H9 (cell line): ENCODE measurements around the gene DNASE1L3. TPM values are rescaled to one million over a fixed set of nuclear protein-coding genes. Genes with fewer than 3 reads are reported as not detected.

ENCODE experiments used
- DNase-seq: peaks from one replicate; pipeline ENCODE4 v3.0.0-alpha.2; 2017
- H2AFZ ChIP-seq: one replicate; pipeline ENCODE4 v1.6.1; 2013; ENCODE audit warnings: mild to moderate bottlenecking, low read length, control low read depth, moderate library complexity
- H2AK5ac ChIP-seq: 2 replicates; pipeline ENCODE4 v1.6.1; 2013; ENCODE audit warnings: low read length, control low read depth, mixed read lengths; ENCODE audit not compliant: insufficient read length
- H2BK120ac ChIP-seq: one replicate; pipeline ENCODE4 v1.6.1; 2013; ENCODE audit warnings: low read depth, mild to moderate bottlenecking, low read length, control low read depth, inconsistent platforms; ENCODE audit not compliant: poor library complexity, severe bottlenecking
- H2BK12ac ChIP-seq: 2 replicates; pipeline ENCODE4 v1.6.1; 2013; ENCODE audit warnings: low read length, control low read depth, mixed read lengths, low read depth; ENCODE audit not compliant: insufficient read length
- H2BK15ac ChIP-seq: 2 replicates; pipeline ENCODE4 v1.6.1; 2013; ENCODE audit warnings: low read depth, low read length, control low read depth
- H2BK20ac ChIP-seq: one replicate; pipeline ENCODE4 v1.6.1; 2013; ENCODE audit warnings: low read depth, mild to moderate bottlenecking, low read length, control low read depth, inconsistent platforms; ENCODE audit not compliant: poor library complexity, severe bottlenecking
- H2BK5ac ChIP-seq: 2 replicates; pipeline ENCODE4 v1.6.1; 2013; ENCODE audit warnings: low read length, control low read depth, mixed read lengths; ENCODE audit not compliant: insufficient read length
- H3K14ac ChIP-seq: 2 replicates; pipeline ENCODE4 v1.6.1; 2013; ENCODE audit warnings: low read length, control low read depth; ENCODE audit not compliant: insufficient read depth
- H3K18ac ChIP-seq: 2 replicates; pipeline ENCODE4 v1.6.1; 2013; ENCODE audit warnings: low read depth, mild to moderate bottlenecking, mixed read lengths, low read length, control low read depth; ENCODE audit not compliant: insufficient read length
- H3K23ac ChIP-seq: 2 replicates; pipeline ENCODE4 v1.6.1; 2013; ENCODE audit warnings: low read length, control low read depth, mixed read lengths, low read depth; ENCODE audit not compliant: insufficient read length
- H3K23me2 ChIP-seq: 2 replicates; pipeline ENCODE4 v1.6.1; 2013; ENCODE audit warnings: low read depth, mild to moderate bottlenecking, mixed read lengths, low read length, control low read depth; ENCODE audit not compliant: insufficient read length, poor library complexity, severe bottlenecking
- H3K27ac ChIP-seq: 2 replicates; pipeline ENCODE4 v1.5.1; 2013; ENCODE audit warnings: low read length, control low read depth, mixed read lengths, low read depth; ENCODE audit not compliant: insufficient read length
- H3K27me3 ChIP-seq: 2 replicates; pipeline ENCODE4 v1.6.1; 2013; ENCODE audit warnings: low read length, control low read depth, inconsistent platforms; ENCODE audit not compliant: insufficient read depth
- H3K4ac ChIP-seq: 2 replicates; pipeline ENCODE4 v1.6.1; 2013; ENCODE audit warnings: low read depth, mild to moderate bottlenecking, control low read depth, inconsistent platforms, low read length, moderate library complexity
- H3K4me1 ChIP-seq: 2 replicates; pipeline ENCODE4 v1.6.1; 2013; ENCODE audit warnings: low read length, control low read depth, inconsistent platforms; ENCODE audit not compliant: insufficient read depth
- H3K4me2 ChIP-seq: 2 replicates; pipeline ENCODE4 v1.6.1; 2013; ENCODE audit warnings: low read length, control low read depth, mixed read lengths; ENCODE audit not compliant: insufficient read length, insufficient read depth
- H3K56ac ChIP-seq: 2 replicates; pipeline ENCODE4 v1.6.1; 2013; ENCODE audit warnings: low read depth, mild to moderate bottlenecking, mixed read lengths, low read length, control low read depth; ENCODE audit not compliant: insufficient read length
- H3K79me1 ChIP-seq: 2 replicates; pipeline ENCODE4 v1.6.1; 2013; ENCODE audit warnings: low read depth, mild to moderate bottlenecking, moderate library complexity, low read length, control low read depth, inconsistent platforms; ENCODE audit not compliant: insufficient read depth, poor library complexity, severe bottlenecking
- H3K79me2 ChIP-seq: 2 replicates; pipeline ENCODE4 v1.6.1; 2013; ENCODE audit warnings: low read length, control low read depth, inconsistent platforms; ENCODE audit not compliant: insufficient read depth
- H3K9ac ChIP-seq: 2 replicates; pipeline ENCODE4 v1.6.1; 2013; ENCODE audit warnings: low read length, control low read depth, mixed read lengths; ENCODE audit not compliant: insufficient read length; ENCODE audit errors: extremely low read depth
- H3K9me3 ChIP-seq: one replicate; pipeline ENCODE4 v1.6.1; 2013; ENCODE audit warnings: low read depth, low read length, inconsistent platforms; ENCODE audit not compliant: control insufficient read depth
- H3T11ph ChIP-seq: one replicate; pipeline ENCODE4 v1.6.1; 2013; ENCODE audit warnings: mild to moderate bottlenecking, low read length, control low read depth, inconsistent platforms
- H4K20me1 ChIP-seq: one replicate; pipeline ENCODE4 v1.6.1; 2013; ENCODE audit not compliant: control insufficient read depth, insufficient read length, insufficient read depth
- H4K5ac ChIP-seq: 2 replicates; pipeline ENCODE4 v1.6.1; 2013; ENCODE audit warnings: low read depth, mild to moderate bottlenecking, mixed read lengths, low read length, control low read depth; ENCODE audit not compliant: insufficient read length
- H4K8ac ChIP-seq: replicated peaks from 2 replicates; pipeline ENCODE4 v1.6.1; 2013; ENCODE audit warnings: low read length, control low read depth, mixed read lengths, low read depth; ENCODE audit not compliant: insufficient read length
- H4K91ac ChIP-seq: 2 replicates; pipeline ENCODE4 v1.6.1; 2013; ENCODE audit warnings: low read depth, mild to moderate bottlenecking, moderate library complexity, mixed read lengths, low read length, control low read depth; ENCODE audit not compliant: insufficient read length
- H3K27ac Mint-ChIP-seq, 3 experiments: 2 replicates in 2 of 3; 3 replicates in 1 of 3; pipeline ENCODE4 v1.8.0; 2020 to 2021; ENCODE audit warnings: mixed read lengths in 3 of 3, mild to moderate bottlenecking in 1 of 3, moderate library complexity in 1 of 3
- H3K27me3 Mint-ChIP-seq: 2 replicates; pipeline ENCODE4 v1.8.0; 2021; ENCODE audit warnings: low read depth, mild to moderate bottlenecking, moderate library complexity, mixed read lengths
- H3K36me3 Mint-ChIP-seq, 3 experiments: 2 replicates in 2 of 3; 3 replicates in 1 of 3; pipeline ENCODE4 v1.8.0; 2020 to 2021; ENCODE audit warnings: low read depth in 3 of 3, mixed read lengths in 3 of 3; ENCODE audit not compliant: insufficient read depth in 1 of 3
- H3K4me1 Mint-ChIP-seq, 2 experiments: 2 replicates each; pipeline ENCODE4 v1.8.0; 2020; ENCODE audit warnings: mixed read lengths in 2 of 2
- H3K4me3 Mint-ChIP-seq, 2 experiments: 2 replicates in 1 of 2; 3 replicates in 1 of 2; pipeline ENCODE4 v1.8.0; 2020 to 2021; ENCODE audit warnings: mild to moderate bottlenecking in 2 of 2, mixed read lengths in 2 of 2, moderate library complexity in 1 of 2
- H3K9me3 Mint-ChIP-seq, 2 experiments: 2 replicates in 1 of 2; 3 replicates in 1 of 2; pipeline ENCODE4 v1.8.0; 2020; ENCODE audit warnings: mild to moderate bottlenecking in 2 of 2, mixed read lengths in 2 of 2, moderate library complexity in 1 of 2
- WGBS: extraction: QIAGEN DNeasy Blood & Tissue Kit; methylation state at CpG from one replicate; pipeline ENCODE4 v1.1.7; 2013; ENCODE audit warnings: missing lambda C conversion rate, low lambda C conversion rate, mixed read lengths; ENCODE audit not compliant: insufficient read length; ENCODE audit errors: extremely low coverage; 5-methylcytosine and 5-hydroxymethylcytosine counted together
- total RNA-seq: library from RNA; stranded (reverse); gene quantifications from 2 replicates; pipeline ENCODE4 v1.2.1, GENCODE V29; 2021
- TF ChIP-seq, protein P1 (sequence below): fragments of 200-600 bp; sonication (generic); conservative IDR thresholded peaks from 3 replicates; pipeline ENCODE4 v1.8.0; 2021; ENCODE audit warnings: antibody characterized with exemption, mild to moderate bottlenecking

Gene DNASE1L3
- total RNA-seq, 1 experiment from 2014 or later, result not detected

GRCh38 chr3:58256511-58256910 is 45.7 kb upstream of the DNASE1L3 start:
- Histone ChIP-seq H3K4me1 (no peaks in the 10 kb centered on the region), H2BK20ac (no peak overlapping the region), H4K20me1 (no peaks in the 10 kb centered on the region), H3K56ac (no peak overlapping the region), H2AFZ (no peak overlapping the region), H3K9ac (no peak overlapping the region), H3K23ac (no peak overlapping the region), H3K23me2 (no peaks in the 10 kb centered on the region), H2BK12ac (no peak overlapping the region), H3K9me3 (no peaks in the 10 kb centered on the region), H2BK15ac (no peak overlapping the region), H3K14ac (no peak overlapping the region), H3K18ac (no peak overlapping the region), H2BK120ac (no peak overlapping the region), H3K27me3 (no peaks in the 10 kb centered on the region), H4K91ac (no peak overlapping the region), H3K4ac (no peak overlapping the region), H4K8ac (no peak overlapping the region), H4K5ac (no peak overlapping the region), H3K79me1 (no peaks in the 10 kb centered on the region), H3K27ac (no peak overlapping the region), H3T11ph (no peak overlapping the region), H2AK5ac (no peak overlapping the region), H2BK5ac (no peak overlapping the region), H3K4me2 (no peak overlapping the region), H3K79me2 (no peaks in the 10 kb centered on the region)
- TF ChIP-seq, protein P1, sequence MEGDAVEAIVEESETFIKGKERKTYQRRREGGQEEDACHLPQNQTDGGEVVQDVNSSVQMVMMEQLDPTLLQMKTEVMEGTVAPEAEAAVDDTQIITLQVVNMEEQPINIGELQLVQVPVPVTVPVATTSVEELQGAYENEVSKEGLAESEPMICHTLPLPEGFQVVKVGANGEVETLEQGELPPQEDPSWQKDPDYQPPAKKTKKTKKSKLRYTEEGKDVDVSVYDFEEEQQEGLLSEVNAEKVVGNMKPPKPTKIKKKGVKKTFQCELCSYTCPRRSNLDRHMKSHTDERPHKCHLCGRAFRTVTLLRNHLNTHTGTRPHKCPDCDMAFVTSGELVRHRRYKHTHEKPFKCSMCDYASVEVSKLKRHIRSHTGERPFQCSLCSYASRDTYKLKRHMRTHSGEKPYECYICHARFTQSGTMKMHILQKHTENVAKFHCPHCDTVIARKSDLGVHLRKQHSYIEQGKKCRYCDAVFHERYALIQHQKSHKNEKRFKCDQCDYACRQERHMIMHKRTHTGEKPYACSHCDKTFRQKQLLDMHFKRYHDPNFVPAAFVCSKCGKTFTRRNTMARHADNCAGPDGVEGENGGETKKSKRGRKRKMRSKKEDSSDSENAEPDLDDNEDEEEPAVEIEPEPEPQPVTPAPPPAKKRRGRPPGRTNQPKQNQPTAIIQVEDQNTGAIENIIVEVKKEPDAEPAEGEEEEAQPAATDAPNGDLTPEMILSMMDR, result no peak
- no CpG with 5 or more reads among the region's 4 CpGs for WGBS
- Mint-ChIP-seq H3K27ac (no peak overlapping the region), H3K27me3 (no peaks in the 10 kb centered on the region; the same call in 1 of the 2 replicates), H3K4me1 (no peaks in the 10 kb centered on the region), H3K4me3 (no peak overlapping the region), H3K9me3 (no peaks in the 10 kb centered on the region), H3K36me3 (no peaks in the 10 kb centered on the region)
- DNase-seq, result no peak
